ENCODE results near the gene CAPRIN1.

The CAPRIN1 gene

GRCh38 chr11:34150494-34151151 is 99.1 kb downstream of the CAPRIN1 start:
- H3K36me3 Mint-ChIP-seq (ENCODE audit: low read depth): peaks cover 24% of the 10 kb centered on the region
- no peak overlapping the region for H3K4me3 Mint-ChIP-seq
- no peaks in the 10 kb centered on the region for H3K9me3 Mint-ChIP-seq
- H3K27ac Mint-ChIP-seq: no peak overlapping the region
- no peaks in the 10 kb centered on the region for H3K4me1 Mint-ChIP-seq (ENCODE audit: low read depth)
- no peaks in the 10 kb centered on the region for H3K27me3 Mint-ChIP-seq (ENCODE audit: low read depth)
